SK-N-SH (cell line): ENCODE results near the gene SLC2A10.

Experiments used
- CTCF ChIP-seq: fragments of 200-600 bp; sonication (generic); IDR thresholded peaks from 2 replicates; pipeline ENCODE4 v1.6.1; 2017; ENCODE audit warnings: antibody characterized with exemption, mild to moderate bottlenecking, moderate library complexity
- EZH2phosphoT487 ChIP-seq: fragments of 200-600 bp; sonication (generic); IDR thresholded peaks from 2 replicates; pipeline ENCODE4 v1.6.1; 2017; ENCODE audit warnings: low read depth, mixed run types, mild to moderate bottlenecking, antibody characterized with exemption, moderate library complexity, borderline replicate concordance
- FOXM1 ChIP-seq: IDR thresholded peaks from 2 replicates; pipeline ENCODE4 v1.4.0; 2012; ENCODE audit warnings: low read depth, mild to moderate bottlenecking

- TF ChIP-seq EZH2phosphoT487 (no peak), FOXM1 (no peak), CTCF (no peak)
Measured at GRCh38 chr20:46764068-46764467, 54.6 kb downstream of the SLC2A10 start.
